SK-N-SH treated with all-trans-retinoic acid at 6 μM for 48 hours (cell line): Measurements from ENCODE around the gene BRD9.
"Not testable (repeated sequence)": the region's sequence is repeated elsewhere in the genome, so short reads cannot be mapped to it uniquely, and the experiment has no call there.

ENCODE experiments used
- CSDC2 ChIP-seq: fragments of 250-450 bp; sonication (Bioruptor Pico); IDR thresholded peaks from 2 replicates; pipeline ENCODE4 v1.5.0; 2020; ENCODE audit warnings: mild to moderate bottlenecking, moderate library complexity
- GLIS3 ChIP-seq: fragments of 250-450 bp; sonication (Bioruptor Pico); IDR thresholded peaks from 2 replicates; pipeline ENCODE4 v1.5.0; 2020; ENCODE audit warnings: mild to moderate bottlenecking, moderate library complexity
- ISL1 ChIP-seq: fragments of 250-450 bp; sonication (Bioruptor Pico); IDR thresholded peaks from 2 replicates; pipeline ENCODE4 v2.1.2; 2022; ENCODE audit warnings: mild to moderate bottlenecking, moderate library complexity
- OSR1 ChIP-seq: fragments of 250-450 bp; sonication (Bioruptor Pico); IDR thresholded peaks from 2 replicates; pipeline ENCODE4 v1.8.0; 2022; ENCODE audit warnings: moderate library complexity, mild to moderate bottlenecking, inconsistent platforms
- RARB ChIP-seq: fragments of 250-450 bp; sonication (Bioruptor Pico); IDR thresholded peaks from 2 replicates; pipeline ENCODE4 v1.8.0; 2021; ENCODE audit warnings: mild to moderate bottlenecking, moderate library complexity
- SNAI2 ChIP-seq: fragments of 250-450 bp; sonication (Bioruptor Pico); IDR thresholded peaks from 2 replicates; pipeline ENCODE4 v1.5.0; 2020; ENCODE audit warnings: mild to moderate bottlenecking, moderate library complexity
- TCF4 ChIP-seq: fragments of 250-450 bp; sonication (Bioruptor Pico); IDR thresholded peaks from 2 replicates; pipeline ENCODE4 v1.8.0; 2021; ENCODE audit warnings: mild to moderate bottlenecking, moderate library complexity, borderline replicate concordance
- ZFP3 ChIP-seq: fragments of 250-450 bp; sonication (Bioruptor Pico); IDR thresholded peaks from 2 replicates; pipeline ENCODE4 v1.5.0; 2020; ENCODE audit warnings: mild to moderate bottlenecking, moderate library complexity
- ZFP30 ChIP-seq: fragments of 450-650 bp; formaldehyde crosslinking; IDR thresholded peaks from 2 replicates; pipeline ENCODE4 v1.5.0; 2022; ENCODE audit warnings: mild to moderate bottlenecking, moderate library complexity
- ZNF565 ChIP-seq: fragments of 450-650 bp; formaldehyde crosslinking; conservative IDR thresholded peaks from 2 replicates; pipeline ENCODE4 v1.5.0; 2020; ENCODE audit warnings: low read depth, mild to moderate bottlenecking, moderate library complexity
- ZNF70 ChIP-seq: fragments of 450-650 bp; formaldehyde crosslinking; IDR thresholded peaks from 2 replicates; pipeline ENCODE4 v1.5.0; 2020; ENCODE audit warnings: mild to moderate bottlenecking, moderate library complexity
- TF ChIP-seq, protein P1 (sequence below): fragments of 250-450 bp; sonication (Bioruptor Pico); IDR thresholded peaks from 2 replicates; pipeline ENCODE4 v1.8.0; 2020; ENCODE audit warnings: mild to moderate bottlenecking, moderate library complexity, borderline replicate concordance
- TF ChIP-seq, protein P2 (sequence below): fragments of 250-450 bp; sonication (Bioruptor Pico); IDR thresholded peaks from 2 replicates; pipeline ENCODE4 v1.5.0; 2020; ENCODE audit warnings: mild to moderate bottlenecking, moderate library complexity

DNA sequence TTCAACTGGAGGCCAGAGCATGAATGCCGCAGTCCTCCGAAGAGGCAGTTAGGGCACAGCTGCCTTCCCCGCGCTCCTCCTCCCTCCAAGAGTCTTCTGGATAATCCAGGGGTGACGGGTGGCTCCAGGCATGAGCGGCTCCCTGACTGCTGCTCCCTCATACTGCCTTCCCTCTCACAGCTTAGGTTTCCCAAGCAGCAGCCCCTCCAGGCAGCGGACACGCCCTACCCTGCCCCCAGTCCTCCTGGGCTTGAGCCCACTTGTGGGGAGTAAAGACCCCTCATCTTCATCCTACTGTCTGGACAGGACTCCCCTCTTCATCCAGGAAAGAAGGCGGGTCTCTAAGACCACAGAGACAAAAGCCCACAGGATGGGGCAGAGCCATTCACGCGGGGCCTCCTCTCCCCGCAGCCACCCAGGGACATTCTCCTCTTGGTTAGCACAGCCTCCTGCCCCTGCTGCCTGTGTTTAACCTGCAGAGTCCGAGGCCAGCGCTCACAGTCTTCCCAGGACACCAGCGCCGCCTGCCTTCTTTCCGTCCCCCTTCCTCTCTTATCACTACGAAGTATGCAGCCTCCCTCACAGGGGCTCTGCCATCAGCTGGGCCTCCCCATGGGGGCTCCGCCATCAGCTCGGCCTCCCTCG lies 47.4 kb downstream of the BRD9 start:
- not testable (repeated sequence) for TF ChIP-seq GLIS3; CSDC2 (CRISPR knock-in tag); RARB (CRISPR knock-in tag); ZFP30 (CRISPR knock-in tag); ISL1; SNAI2; ZNF70 (CRISPR knock-in tag); OSR1 (CRISPR knock-in tag); ZFP3 (CRISPR knock-in tag); TCF4 (CRISPR knock-in tag); ZNF565 (CRISPR knock-in tag)
- TF ChIP-seq, protein P1, sequence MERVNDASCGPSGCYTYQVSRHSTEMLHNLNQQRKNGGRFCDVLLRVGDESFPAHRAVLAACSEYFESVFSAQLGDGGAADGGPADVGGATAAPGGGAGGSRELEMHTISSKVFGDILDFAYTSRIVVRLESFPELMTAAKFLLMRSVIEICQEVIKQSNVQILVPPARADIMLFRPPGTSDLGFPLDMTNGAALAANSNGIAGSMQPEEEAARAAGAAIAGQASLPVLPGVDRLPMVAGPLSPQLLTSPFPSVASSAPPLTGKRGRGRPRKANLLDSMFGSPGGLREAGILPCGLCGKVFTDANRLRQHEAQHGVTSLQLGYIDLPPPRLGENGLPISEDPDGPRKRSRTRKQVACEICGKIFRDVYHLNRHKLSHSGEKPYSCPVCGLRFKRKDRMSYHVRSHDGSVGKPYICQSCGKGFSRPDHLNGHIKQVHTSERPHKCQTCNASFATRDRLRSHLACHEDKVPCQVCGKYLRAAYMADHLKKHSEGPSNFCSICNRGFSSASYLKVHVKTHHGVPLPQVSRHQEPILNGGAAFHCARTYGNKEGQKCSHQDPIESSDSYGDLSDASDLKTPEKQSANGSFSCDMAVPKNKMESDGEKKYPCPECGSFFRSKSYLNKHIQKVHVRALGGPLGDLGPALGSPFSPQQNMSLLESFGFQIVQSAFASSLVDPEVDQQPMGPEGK (CRISPR knock-in tag): not testable (repeated sequence)
- TF ChIP-seq, protein P2, sequence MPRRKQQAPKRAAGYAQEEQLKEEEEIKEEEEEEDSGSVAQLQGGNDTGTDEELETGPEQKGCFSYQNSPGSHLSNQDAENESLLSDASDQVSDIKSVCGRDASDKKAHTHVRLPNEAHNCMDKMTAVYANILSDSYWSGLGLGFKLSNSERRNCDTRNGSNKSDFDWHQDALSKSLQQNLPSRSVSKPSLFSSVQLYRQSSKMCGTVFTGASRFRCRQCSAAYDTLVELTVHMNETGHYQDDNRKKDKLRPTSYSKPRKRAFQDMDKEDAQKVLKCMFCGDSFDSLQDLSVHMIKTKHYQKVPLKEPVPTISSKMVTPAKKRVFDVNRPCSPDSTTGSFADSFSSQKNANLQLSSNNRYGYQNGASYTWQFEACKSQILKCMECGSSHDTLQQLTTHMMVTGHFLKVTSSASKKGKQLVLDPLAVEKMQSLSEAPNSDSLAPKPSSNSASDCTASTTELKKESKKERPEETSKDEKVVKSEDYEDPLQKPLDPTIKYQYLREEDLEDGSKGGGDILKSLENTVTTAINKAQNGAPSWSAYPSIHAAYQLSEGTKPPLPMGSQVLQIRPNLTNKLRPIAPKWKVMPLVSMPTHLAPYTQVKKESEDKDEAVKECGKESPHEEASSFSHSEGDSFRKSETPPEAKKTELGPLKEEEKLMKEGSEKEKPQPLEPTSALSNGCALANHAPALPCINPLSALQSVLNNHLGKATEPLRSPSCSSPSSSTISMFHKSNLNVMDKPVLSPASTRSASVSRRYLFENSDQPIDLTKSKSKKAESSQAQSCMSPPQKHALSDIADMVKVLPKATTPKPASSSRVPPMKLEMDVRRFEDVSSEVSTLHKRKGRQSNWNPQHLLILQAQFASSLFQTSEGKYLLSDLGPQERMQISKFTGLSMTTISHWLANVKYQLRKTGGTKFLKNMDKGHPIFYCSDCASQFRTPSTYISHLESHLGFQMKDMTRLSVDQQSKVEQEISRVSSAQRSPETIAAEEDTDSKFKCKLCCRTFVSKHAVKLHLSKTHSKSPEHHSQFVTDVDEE: not testable (repeated sequence)
